GM18951 (cell line): ENCODE results near the gene CFAP45.

Experiments used
- POLR2A ChIP-seq: IDR thresholded peaks from 4 replicates; pipeline ENCODE4 v1.6.1; 2011; ENCODE audit warnings: mild to moderate bottlenecking; ENCODE audit not compliant: insufficient read length, insufficient read depth; ENCODE audit errors: extremely low read depth
- in situ Hi-C: fragments of 300-500 bp; cut with MboI; formaldehyde crosslinking; loops from one replicate; pipeline ENCODE4 v1.12.0; 2022; ENCODE audit warnings: low sequenced_read_pairs, mixed read lengths, inconsistent platforms; ENCODE audit not compliant: unreplicated experiment

Gene CFAP45

DNA sequence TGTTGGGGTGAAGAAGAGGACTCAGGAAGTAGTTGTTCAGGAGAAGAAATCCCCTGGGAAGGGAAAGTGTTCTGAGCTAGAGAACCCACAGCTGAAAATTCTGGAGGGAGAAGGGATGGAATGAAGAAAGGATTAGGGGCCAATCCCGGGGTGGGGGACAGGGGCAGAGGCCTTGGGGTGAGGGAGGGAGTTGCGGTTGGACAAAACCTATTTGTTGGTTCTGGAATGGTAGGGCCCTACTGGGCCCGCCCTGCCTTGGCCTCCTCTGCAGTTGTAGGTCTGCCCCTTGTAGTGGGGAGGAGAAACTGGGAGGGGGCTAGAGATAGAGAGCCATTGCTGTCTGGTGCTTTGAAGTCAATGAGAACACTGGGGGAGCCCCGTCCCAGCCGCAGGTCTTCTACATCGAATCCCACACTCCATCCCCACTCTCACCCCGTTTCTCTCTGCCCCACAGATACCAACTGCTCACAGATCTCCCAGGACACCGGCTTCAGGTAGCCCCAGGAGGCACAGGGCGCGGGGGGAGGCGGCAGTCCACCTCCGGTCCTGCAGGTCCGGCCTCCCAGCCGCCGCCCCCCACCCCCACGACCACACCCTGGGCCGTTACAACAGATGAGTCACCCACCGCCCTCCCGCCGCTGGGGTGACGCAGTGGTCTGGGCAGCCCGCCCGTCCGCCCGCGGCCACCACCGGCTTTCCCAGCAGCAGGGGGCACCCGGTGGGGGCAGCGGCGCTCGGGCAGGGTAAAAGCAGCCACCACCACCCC is 24.2 kb upstream of the CFAP45 start:
- TF ChIP-seq POLR2A = peak; percentile 27
- in situ Hi-C loops = no loop called here

DNA sequence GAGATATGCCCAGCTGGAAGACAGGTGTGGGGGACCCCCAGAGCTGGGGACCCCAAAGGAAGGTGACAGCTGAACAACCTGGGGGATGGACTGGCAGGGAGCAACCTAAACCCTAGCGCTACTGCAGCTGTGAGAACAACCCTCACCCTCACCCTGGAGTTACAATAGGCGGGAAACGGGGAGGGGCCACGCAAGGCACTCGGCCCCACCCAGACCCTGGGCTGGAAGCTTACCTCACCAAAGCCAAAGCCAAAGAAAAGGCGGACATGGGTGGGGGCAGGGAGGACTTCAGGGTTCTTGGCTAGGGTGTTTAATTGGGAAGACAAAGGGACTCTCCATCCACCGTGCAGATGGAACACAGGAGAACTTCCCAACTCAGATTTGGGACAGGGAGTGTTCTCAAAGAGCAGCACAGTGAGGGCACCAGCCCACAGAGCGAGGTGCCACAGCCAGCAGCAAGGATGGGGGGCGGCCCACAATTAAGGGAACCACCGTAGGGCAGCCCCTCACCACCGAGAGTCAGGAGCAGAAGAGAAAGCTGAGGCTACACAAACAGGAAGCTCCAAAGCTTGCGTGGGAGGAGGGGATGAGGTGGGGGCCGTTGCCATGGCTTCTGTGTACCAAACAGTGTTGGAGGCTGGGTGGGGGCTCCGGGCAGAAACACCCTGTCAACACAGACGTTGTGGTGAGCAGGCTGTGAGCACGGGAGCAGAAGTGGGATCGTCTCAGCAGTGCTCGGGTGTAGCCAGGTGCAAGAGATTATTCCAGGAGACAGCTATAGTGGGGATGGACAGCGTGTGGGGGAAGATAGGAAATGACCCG is 23.4 kb upstream of the CFAP45 start:
- no peak for TF ChIP-seq POLR2A
- in situ Hi-C loops = no loop called here

DNA sequence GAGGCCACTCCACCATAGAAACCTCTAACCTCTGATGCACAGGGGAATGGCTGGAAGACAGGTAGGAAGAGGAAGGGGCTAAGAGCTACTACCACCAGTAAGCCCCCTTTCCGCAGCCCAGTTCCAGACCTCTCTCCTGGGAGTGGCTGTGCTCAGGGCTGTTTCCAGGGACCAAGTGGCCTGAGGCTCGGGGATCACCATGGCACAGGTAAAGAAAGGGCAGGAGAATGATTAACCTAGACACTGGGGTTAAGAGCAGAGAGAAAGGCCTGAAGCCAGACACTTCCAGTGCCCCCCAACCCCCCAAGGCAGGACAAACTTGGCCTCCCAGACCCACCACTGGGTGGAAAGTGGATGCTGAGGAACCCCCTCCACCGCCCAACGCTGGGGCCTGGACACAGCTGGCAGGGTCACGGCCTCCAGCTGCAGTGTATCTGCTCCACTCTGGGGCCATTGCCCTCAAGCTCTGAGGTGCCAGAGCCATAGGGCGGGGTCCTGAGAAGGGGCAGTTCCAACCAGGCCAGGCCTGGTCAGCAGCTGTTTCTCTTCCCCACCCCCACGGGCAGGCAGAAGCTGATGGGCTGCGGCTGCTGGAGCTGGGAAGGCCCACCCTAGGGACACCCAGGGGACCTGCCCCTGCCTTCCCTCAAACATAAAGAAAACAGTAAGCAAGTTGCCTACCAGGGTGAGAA is 22.7 kb upstream of the CFAP45 start:
- no peak for TF ChIP-seq POLR2A
- in situ Hi-C loops = no loop called here

DNA sequence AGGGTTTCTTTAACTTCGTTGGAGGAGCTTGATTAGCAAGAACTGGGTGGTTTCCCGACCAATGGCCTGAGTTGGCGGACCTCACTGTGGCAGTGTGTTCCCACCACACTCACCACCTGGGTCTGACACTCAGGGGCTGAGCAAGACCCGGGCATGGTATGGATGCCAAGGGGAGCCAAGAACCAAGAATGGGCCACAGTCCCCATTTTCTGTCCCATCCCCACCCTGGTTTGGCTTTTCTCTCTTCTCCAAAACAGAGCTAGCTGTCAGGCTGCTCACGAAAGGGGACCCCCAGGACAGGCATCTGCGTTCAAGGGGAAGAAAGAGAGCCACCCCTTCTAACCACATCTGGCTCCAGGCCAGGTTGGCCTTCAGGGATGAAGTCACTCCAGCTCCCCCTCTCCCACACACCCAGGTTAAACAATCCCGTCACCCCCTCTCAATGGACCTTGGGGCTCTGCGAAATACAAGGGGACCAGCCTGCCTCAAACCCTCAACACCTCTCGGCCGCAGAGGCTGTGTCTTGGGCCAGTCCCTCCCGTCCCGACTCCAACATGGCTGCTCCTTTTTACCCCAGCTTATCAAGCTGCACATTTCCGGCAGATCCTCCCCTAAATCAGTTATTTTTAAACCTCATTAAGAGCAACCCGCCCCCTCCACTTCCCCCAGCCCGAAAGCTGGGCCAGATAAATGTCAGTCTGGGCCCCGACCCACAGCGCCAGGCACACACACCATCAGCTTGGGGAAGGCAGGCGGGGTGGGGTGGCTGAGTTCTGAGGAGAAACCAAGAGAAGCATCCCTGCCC is 21.9 kb upstream of the CFAP45 start:
- TF ChIP-seq POLR2A = no peak
- in situ Hi-C loops = no loop called here

DNA sequence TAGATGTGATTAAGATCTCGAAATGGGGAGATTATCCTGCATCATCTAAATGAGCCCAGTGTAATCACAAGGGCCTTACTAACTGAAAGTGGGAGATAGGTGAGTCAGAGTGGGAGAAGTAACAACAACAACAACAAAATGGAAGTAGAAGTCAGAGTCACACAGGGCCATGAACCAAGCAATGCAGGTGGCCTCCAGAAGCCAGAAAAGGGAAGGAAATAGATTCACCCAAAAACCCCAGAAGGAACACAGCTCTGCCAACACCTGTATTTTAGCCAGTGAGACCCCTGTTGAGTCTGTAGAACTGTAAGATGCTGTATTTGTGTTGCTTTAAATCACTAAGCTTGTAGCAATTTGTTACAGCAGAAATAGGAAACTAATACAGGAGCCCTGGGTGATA is 21.3 kb upstream of the CFAP45 start:
- in situ Hi-C loops = no loop called here
- TF ChIP-seq POLR2A = no peak

DNA sequence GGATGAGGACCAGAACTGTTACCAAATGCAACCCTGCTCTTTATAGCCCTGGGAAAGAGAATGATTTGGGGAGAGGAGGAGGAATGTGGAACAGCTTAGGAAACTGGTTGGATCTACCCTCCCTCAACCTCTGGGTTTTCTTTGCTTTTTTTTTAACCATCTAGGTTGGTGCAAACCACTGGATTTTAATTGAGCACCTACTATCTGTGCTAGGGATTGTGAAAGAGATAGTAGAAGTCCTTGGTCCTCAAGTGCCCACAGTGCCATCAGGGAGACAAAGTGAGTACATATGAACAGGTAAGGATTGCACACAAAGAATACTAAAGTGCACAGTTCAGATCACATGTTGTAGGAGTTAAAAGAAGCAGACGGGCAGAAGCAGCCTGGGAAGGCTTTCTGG is 20.7 kb upstream of the CFAP45 start:
- no peak for TF ChIP-seq POLR2A
- in situ Hi-C loops = no loop called here

- TF ChIP-seq POLR2A = no peak
- in situ Hi-C loops = no loop called here
Observed at GRCh38 chr1:159920202-159920601, 20.2 kb upstream of the CFAP45 start.

DNA sequence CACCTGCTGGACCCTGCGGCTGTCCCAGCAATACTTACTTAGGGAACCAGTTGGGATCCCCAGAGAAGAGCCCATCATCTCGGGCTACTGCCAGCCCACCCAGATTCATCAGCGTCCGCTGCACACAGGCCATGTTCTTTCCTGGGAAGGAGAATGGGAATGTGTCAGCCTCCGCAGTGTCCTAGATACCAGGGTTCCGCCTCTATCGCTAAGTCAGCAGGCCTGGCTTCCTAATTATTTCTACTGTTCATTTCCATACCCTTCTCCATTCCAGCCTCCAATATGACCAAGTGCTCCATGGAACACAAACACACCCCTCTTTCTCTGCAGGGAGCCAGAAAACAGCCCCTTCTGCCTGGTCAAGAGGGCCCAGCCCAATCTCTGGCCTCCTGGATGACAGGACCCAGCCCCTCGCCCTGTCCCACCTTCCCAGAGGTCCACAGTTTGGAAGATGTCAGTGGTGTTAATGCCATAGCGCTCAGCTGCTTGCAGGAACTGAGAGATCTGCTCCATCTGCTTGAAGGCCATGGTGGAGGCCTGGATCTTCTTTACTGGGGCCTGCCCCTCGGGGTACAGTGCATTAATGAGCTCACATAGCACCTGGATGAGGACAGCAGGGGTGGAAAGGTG is 19.4 kb upstream of the CFAP45 start:
- in situ Hi-C loops = no loop called here
- no peak for TF ChIP-seq POLR2A

GRCh38 chr1:159918352-159919200 is 18.6 kb upstream of the CFAP45 start:
- in situ Hi-C loops = no loop called here
- TF ChIP-seq POLR2A = no peak

DNA sequence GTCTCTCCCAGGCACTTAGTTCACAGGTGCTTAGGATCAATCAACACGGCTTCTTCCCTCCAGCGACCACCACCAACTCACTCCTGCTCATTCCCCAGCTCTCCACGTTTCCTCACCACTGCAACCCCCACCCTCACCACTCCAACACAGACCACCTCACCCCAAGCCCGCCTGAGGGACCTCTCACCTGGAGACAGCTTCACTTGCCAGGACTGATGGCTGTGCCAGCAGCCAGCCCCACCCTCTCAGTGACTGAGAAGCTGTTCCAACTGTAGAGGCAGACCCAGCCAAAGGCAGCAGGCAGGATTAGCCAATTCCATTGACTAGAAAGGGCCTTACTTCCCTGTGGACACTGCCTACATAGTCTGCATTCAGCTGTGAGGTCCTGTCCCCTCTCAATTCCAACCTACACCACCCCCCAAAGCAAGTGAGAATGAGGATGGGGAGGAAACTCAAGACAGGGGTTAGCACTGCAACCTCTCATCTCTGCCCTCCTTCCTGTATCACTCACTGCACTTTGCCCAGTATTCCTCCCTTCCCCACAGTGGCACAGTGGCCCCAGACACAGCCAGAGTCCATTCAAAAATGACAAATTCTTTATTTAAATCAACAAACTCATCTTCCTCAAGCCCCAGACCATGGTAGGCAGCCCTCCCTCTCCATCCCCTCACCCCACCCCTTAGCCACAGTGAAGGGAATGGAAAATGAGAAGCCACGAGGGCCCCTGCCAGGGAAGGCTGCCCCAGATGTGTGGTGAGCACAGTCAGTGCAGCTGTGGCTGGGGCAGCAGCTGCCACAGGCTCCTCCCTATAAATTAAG is 17.8 kb upstream of the CFAP45 start:
- TF ChIP-seq POLR2A = no peak
- in situ Hi-C loops = no loop called here
